Measurements from ENCODE around the gene IL1R1. TPM values are rescaled to one million over a fixed set of nuclear protein-coding genes. Genes with fewer than 3 reads are reported as not detected.

IL1R1 gene
- polyA plus RNA-seq, 4 donors = 21.2 to 48.5 (median 35.5) TPM

GRCh38 chr2:102137138-102137537, 5.4 kb upstream of the IL1R1 start:
- DNase-seq (ENCODE audit: low read depth in 4 of 4, low spot score in 3 of 4) = no peak

GRCh38 chr2:102138331-102138730, 4.2 kb upstream of the IL1R1 start:
- DNase-seq (ENCODE audit: low read depth in 4 of 4, low spot score in 3 of 4) = no peak

- DNase-seq (ENCODE audit: low read depth in 4 of 4, low spot score in 3 of 4) = no peak
Observed at GRCh38 chr2:102139851-102140250, 2.7 kb upstream of the IL1R1 start.

- DNase-seq (ENCODE audit: low read depth in 4 of 4, low spot score in 3 of 4) = no peak
Observed at GRCh38 chr2:102140377-102140776, 2.2 kb upstream of the IL1R1 start.

GRCh38 chr2:102141011-102141943, 1.3 kb upstream of the IL1R1 start:
- peak in 1 of 4 donors; percentile 39 for DNase-seq (ENCODE audit: low read depth in 4 of 4, low spot score in 3 of 4)

- DNase-seq (ENCODE audit: low read depth in 4 of 4, low spot score in 3 of 4) = no peak
Observed at GRCh38 chr2:102142829-102143449, 393 bp downstream of the IL1R1 start.

GRCh38 chr2:102143450-102143985, 972 bp downstream of the IL1R1 start:
- no peak for DNase-seq (ENCODE audit: low read depth in 4 of 4, low spot score in 3 of 4)

- DNase-seq (ENCODE audit: low read depth in 4 of 4, low spot score in 3 of 4) = no peak
Observed at GRCh38 chr2:102144128-102144527, 1.6 kb downstream of the IL1R1 start.

- no peak for DNase-seq (ENCODE audit: low read depth in 4 of 4, low spot score in 3 of 4)
Observed at GRCh38 chr2:102145107-102145506, 2.6 kb downstream of the IL1R1 start.

- no peak for DNase-seq (ENCODE audit: low read depth in 4 of 4, low spot score in 3 of 4)
Observed at GRCh38 chr2:102145934-102146333, 3.4 kb downstream of the IL1R1 start.

- no peak for DNase-seq (ENCODE audit: low read depth in 4 of 4, low spot score in 3 of 4)
Observed at GRCh38 chr2:102147935-102148334, 5.4 kb downstream of the IL1R1 start.

- no peak for DNase-seq (ENCODE audit: low read depth in 4 of 4, low spot score in 3 of 4)
Observed at GRCh38 chr2:102149243-102149642, 6.7 kb downstream of the IL1R1 start.

- no peak for DNase-seq (ENCODE audit: low read depth in 4 of 4, low spot score in 3 of 4)
Observed at GRCh38 chr2:102149644-102150455, 7.3 kb downstream of the IL1R1 start.

- no peak for DNase-seq (ENCODE audit: low read depth in 4 of 4, low spot score in 3 of 4)
Observed at GRCh38 chr2:102154364-102154763, 11.8 kb downstream of the IL1R1 start.

- no peak for DNase-seq (ENCODE audit: low read depth in 4 of 4, low spot score in 3 of 4)
Observed at GRCh38 chr2:102154946-102155702, 12.6 kb downstream of the IL1R1 start.

GRCh38 chr2:102155703-102156515, 13.4 kb downstream of the IL1R1 start:
- no peak for DNase-seq (ENCODE audit: low read depth in 4 of 4, low spot score in 3 of 4)

GRCh38 chr2:102158011-102158755, 15.6 kb downstream of the IL1R1 start:
- DNase-seq (ENCODE audit: low read depth in 4 of 4, low spot score in 3 of 4) = no peak

GRCh38 chr2:102159295-102159694, 16.7 kb downstream of the IL1R1 start:
- DNase-seq (ENCODE audit: low read depth in 4 of 4, low spot score in 3 of 4) = no peak
